OCI-LY7 (cell line): ENCODE results near the gene SH3PXD2A. TPM values are rescaled to one million over a fixed set of nuclear protein-coding genes. Genes with fewer than 3 reads are reported as not detected.

Source experiments
- BruUV-seq: library from RNA; stranded (reverse); fragments of 400-500 nt; replicated peaks from 2 replicates; lab custom pipeline; 2021; lab: Mats Ljungman, UMichigan
- CTCF ChIA-PET: fragments of 300-600 bp; sonication (Branson Sonifier 250); formaldehyde crosslinking; loops from one replicate; lab custom pipeline; 2022; ENCODE audit warnings: antibody characterized with exemption; ENCODE audit not compliant: unreplicated experiment; lab: Charles Lee
- POLR2A ChIA-PET: fragments of 300-600 bp; sonication (Branson Sonifier 250); formaldehyde crosslinking; loops from one replicate; lab custom pipeline; 2022; ENCODE audit warnings: antibody characterized with exemption; lab: Charles Lee
- DNase-seq: peaks from one replicate; pipeline ENCODE4 v3.0.0-alpha.2; 2015; ENCODE audit warnings: low spot score
- H2AFZ ChIP-seq: fragments of 200-600 bp; sonication (generic), shearing (Covaris generic); 2 replicates; pipeline ENCODE4 v1.6.1; 2014; ENCODE audit warnings: mild to moderate bottlenecking, antibody characterized with exemption, low read length, moderate library complexity
- H3K27ac ChIP-seq: fragments of 200-600 bp; sonication (generic); 2 replicates; pipeline ENCODE4 v1.5.1; 2014; ENCODE audit warnings: mixed run types, low read depth, mild to moderate bottlenecking, moderate library complexity, low read length, inconsistent platforms; ENCODE audit not compliant: poor library complexity, severe bottlenecking
- H3K36me3 ChIP-seq: fragments of 200-600 bp; sonication (generic); 2 replicates; pipeline ENCODE4 v1.6.1; 2014; ENCODE audit warnings: mild to moderate bottlenecking, antibody characterized with exemption, low read length, moderate library complexity, mixed read lengths; ENCODE audit not compliant: insufficient read depth
- H3K4me1 ChIP-seq: fragments of 200-600 bp; sonication (generic); 2 replicates; pipeline ENCODE4 v1.5.1; 2014; ENCODE audit warnings: mild to moderate bottlenecking, low read length; ENCODE audit not compliant: insufficient read depth, poor library complexity, severe bottlenecking
- H3K4me2 ChIP-seq: fragments of 200-600 bp; sonication (generic); 2 replicates; pipeline ENCODE4 v1.6.1; 2014; ENCODE audit warnings: mild to moderate bottlenecking, low read length
- H3K4me3 ChIP-seq: fragments of 200-600 bp; sonication (generic); 2 replicates; pipeline ENCODE4 v1.5.1; 2014; ENCODE audit warnings: mild to moderate bottlenecking, low read depth, low read length; ENCODE audit not compliant: poor library complexity, severe bottlenecking
- H3K79me2 ChIP-seq: fragments of 200-600 bp; sonication (generic); 2 replicates; pipeline ENCODE4 v1.6.1; 2016; ENCODE audit warnings: low read depth, mild to moderate bottlenecking, low read length, moderate library complexity, mixed read lengths; ENCODE audit not compliant: insufficient read depth
- H3K9me2 ChIP-seq: fragments of 200-600 bp; sonication (generic); 2 replicates; pipeline ENCODE4 v1.6.1; 2016; ENCODE audit warnings: mild to moderate bottlenecking, low read length, mixed read lengths; ENCODE audit not compliant: insufficient read depth
- H3K9me3 ChIP-seq: fragments of 200-600 bp; sonication (generic); 2 replicates; pipeline ENCODE4 v1.6.1; 2014; ENCODE audit warnings: mild to moderate bottlenecking, mixed run types, low read length, mixed read lengths
- H4K20me1 ChIP-seq: fragments of 200-600 bp; sonication (generic); 2 replicates; pipeline ENCODE4 v1.6.1; 2014; ENCODE audit warnings: mild to moderate bottlenecking, antibody characterized with exemption, low read length, moderate library complexity, mixed read lengths; ENCODE audit not compliant: insufficient read depth
- EZH2phosphoT487 ChIP-seq: fragments of 200-600 bp; sonication (generic); IDR thresholded peaks from 2 replicates; pipeline ENCODE4 v1.6.1; 2018; ENCODE audit warnings: low read depth, borderline replicate concordance, mild to moderate bottlenecking, mixed run types, antibody characterized with exemption, low read length, moderate library complexity, mixed read lengths
- intact Hi-C: fragments of 100-400 bp; cut with micrococcal nuclease; formaldehyde crosslinking; loops from one replicate; pipeline ENCODE4 v1.10.0; 2022; ENCODE audit not compliant: unreplicated experiment
- total RNA-seq, 2 experiments: library from RNA; depleted of rRNA in 1 of 2; stranded (reverse); fragments of >200 nt in 1 of 2; shearing (Covaris generic) in 1 of 2; gene quantifications; 2 replicates each; pipeline ENCODE4 v1.2.3, GENCODE V29; 2014 to 2022
- TF ChIP-seq, protein P1 (sequence below): fragments of 200-600 bp; sonication (generic); conservative IDR thresholded peaks from 2 replicates; pipeline ENCODE4 v1.5.1; 2014; ENCODE audit warnings: mild to moderate bottlenecking, antibody characterized with exemption, low read length, moderate library complexity, mixed read lengths

SH3PXD2A gene
- total RNA-seq, 2 experiments from 2014 or later = 0.85 to 5.9 TPM

DNA sequence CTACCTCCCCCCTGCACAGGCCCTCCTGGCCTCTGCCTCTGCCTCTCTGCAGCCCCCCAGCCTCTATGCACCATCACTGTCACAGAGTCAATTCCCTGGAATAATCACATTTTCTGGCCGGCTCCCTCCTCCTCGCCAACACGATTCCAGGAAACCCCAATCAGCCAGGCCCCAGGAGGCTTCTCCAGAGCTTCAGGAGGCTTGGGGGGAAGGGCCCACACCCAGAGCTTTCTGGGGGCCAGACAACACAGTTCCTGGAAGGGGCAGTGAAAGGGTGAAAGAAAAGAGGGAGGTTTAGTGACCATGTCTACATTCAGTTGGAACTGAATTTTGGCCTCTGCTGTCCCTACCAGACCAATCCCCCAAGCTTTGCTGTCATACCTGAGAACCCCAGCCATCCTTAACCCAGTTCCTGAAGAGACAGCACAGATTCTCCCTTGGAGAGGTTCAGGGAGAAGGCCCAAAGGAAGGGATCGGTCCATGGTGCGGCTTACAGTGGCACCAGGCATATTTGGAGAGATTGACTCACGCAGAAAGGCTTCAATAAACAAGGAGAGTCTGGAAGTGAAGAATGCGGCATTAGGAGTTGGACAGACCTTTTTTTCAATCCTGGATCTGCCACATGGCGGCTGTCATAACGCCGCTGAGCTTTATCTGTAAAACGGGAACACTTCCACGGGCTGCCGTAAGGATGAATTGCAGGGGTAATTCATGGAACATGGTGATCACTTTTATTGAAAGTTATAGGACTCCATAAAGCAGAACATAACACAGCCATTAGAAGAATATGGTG, 272.8 kb downstream of the SH3PXD2A start:
- Histone ChIP-seq H3K9me3 (no peaks in the 10 kb centered on the region), H3K36me3 (no peaks in the 10 kb centered on the region), H3K27ac (no peak overlapping the region), H3K9me2 (no peaks in the 10 kb centered on the region), H3K79me2 (no peaks in the 10 kb centered on the region), H4K20me1 (no peaks in the 10 kb centered on the region), H3K4me1 (peaks cover 9% of the 10 kb centered on the region), H2AFZ (no peak overlapping the region), H3K4me2 (no peak overlapping the region), H3K4me3 (no peak overlapping the region)
- ChIA-PET POLR2A (no interaction called here), CTCF (no interaction called here)
- no TSS peak for BruUV-seq
- TF ChIP-seq, protein P1, sequence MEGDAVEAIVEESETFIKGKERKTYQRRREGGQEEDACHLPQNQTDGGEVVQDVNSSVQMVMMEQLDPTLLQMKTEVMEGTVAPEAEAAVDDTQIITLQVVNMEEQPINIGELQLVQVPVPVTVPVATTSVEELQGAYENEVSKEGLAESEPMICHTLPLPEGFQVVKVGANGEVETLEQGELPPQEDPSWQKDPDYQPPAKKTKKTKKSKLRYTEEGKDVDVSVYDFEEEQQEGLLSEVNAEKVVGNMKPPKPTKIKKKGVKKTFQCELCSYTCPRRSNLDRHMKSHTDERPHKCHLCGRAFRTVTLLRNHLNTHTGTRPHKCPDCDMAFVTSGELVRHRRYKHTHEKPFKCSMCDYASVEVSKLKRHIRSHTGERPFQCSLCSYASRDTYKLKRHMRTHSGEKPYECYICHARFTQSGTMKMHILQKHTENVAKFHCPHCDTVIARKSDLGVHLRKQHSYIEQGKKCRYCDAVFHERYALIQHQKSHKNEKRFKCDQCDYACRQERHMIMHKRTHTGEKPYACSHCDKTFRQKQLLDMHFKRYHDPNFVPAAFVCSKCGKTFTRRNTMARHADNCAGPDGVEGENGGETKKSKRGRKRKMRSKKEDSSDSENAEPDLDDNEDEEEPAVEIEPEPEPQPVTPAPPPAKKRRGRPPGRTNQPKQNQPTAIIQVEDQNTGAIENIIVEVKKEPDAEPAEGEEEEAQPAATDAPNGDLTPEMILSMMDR = no peak
- no peak for TF ChIP-seq EZH2phosphoT487
- intact Hi-C loops = no loop called here
- DNase-seq = no peak

- H2AFZ ChIP-seq = no peak overlapping the region
- CTCF ChIA-PET = no interaction called here
- no peaks in the 10 kb centered on the region for H4K20me1 ChIP-seq
- no peak overlapping the region for H3K27ac ChIP-seq
- H3K79me2 ChIP-seq = no peaks in the 10 kb centered on the region
- no peaks in the 10 kb centered on the region for H3K9me3 ChIP-seq
- H3K4me3 ChIP-seq = no peak overlapping the region
- DNase-seq = no peak
- intact Hi-C loops = no loop called here
- TF ChIP-seq EZH2phosphoT487 = no peak
- TF ChIP-seq, protein P1 = no peak
- no peaks in the 10 kb centered on the region for H3K9me2 ChIP-seq
- peaks cover 9% of the 10 kb centered on the region for H3K4me1 ChIP-seq
- H3K4me2 ChIP-seq = no peak overlapping the region
- BruUV-seq = no TSS peak
- POLR2A ChIA-PET = no interaction called here
- no peaks in the 10 kb centered on the region for H3K36me3 ChIP-seq
These were observed 273.9 kb downstream of the SH3PXD2A start for GRCh38 chr10:103581499-103581898.

DNA sequence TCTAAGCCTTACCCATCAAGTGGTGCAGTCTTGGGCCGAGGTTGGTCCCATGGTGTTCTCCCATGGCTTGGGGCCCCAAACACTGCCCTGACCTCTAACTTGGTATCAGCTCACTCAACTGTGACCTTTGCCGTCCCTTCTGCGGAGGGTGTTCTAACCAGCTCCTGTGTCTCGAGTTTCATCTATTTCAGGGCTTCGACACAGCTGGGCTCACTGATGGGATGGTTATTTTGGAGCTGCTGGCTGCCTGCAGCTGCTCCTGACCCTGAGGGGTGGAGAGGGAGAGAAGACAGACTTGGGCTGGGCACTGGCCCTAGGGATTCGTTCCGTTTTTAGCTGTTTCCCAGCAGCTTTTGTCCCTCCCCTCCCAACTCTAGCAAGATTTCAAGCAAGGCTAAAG, 274.9 kb downstream of the SH3PXD2A start:
- POLR2A ChIA-PET = no interaction called here
- H3K79me2 ChIP-seq = no peaks in the 10 kb centered on the region
- no peak for DNase-seq
- H2AFZ ChIP-seq = no peak overlapping the region
- H3K36me3 ChIP-seq = no peaks in the 10 kb centered on the region
- H3K9me2 ChIP-seq = no peaks in the 10 kb centered on the region
- no peak overlapping the region for H3K4me2 ChIP-seq
- no peaks in the 10 kb centered on the region for H4K20me1 ChIP-seq
- peaks cover 9% of the 10 kb centered on the region for H3K4me1 ChIP-seq
- intact Hi-C loops = no loop called here
- H3K9me3 ChIP-seq = no peaks in the 10 kb centered on the region
- BruUV-seq = no TSS peak
- CTCF ChIA-PET = no interaction called here
- no peak overlapping the region for H3K27ac ChIP-seq
- TF ChIP-seq, protein P1 = no peak
- TF ChIP-seq EZH2phosphoT487 = no peak
- no peak overlapping the region for H3K4me3 ChIP-seq
